GM12865 (cell line): ENCODE data around the gene VSIG8.

ENCODE experiments used
- DNase-seq: peaks from one replicate; pipeline ENCODE4 v3.0.0; 2010; ENCODE audit warnings: low read depth
- H3K4me3 ChIP-seq: 2 replicates; pipeline ENCODE4 v1.5.1; 2011; ENCODE audit warnings: mild to moderate bottlenecking, low read depth, low read length, control low read depth
- CTCF ChIP-seq: IDR thresholded peaks from 2 replicates; pipeline ENCODE4 v1.5.1; 2011; ENCODE audit warnings: low read length, control low read depth, low read depth, inconsistent platforms; ENCODE audit not compliant: insufficient read depth; ENCODE audit errors: missing control alignments

The VSIG8 gene

DNA sequence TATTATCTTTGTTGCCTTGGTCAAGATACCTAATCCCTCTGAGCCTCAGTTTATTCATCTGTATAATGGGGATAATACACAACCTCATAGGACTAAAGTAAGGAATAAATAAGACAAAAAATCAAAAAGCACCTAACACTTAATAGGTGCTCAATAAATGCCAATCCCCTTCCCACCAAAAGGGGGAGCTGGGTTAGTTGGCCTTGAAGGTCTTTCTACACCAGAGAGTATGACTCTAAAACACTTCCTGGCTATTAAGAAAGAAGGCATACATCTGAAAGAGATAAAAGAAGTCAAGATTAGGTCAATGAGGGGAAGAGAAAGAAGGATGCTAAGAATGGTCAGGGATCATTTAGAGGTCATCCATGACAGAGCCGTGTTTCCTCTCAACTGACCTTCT, 11.1 kb downstream of the VSIG8 start:
- peak; percentile 23 for DNase-seq
- H3K4me3 ChIP-seq, result no peak overlapping the region
- no peak for TF ChIP-seq CTCF

GRCh38 chr1:159849626-159850366, 12.7 kb downstream of the VSIG8 start:
- no peak for DNase-seq
- no peak overlapping the region for H3K4me3 ChIP-seq
- no peak for TF ChIP-seq CTCF

GRCh38 chr1:159848326-159848725, 14.1 kb downstream of the VSIG8 start:
- no peak for DNase-seq
- no peak overlapping the region for H3K4me3 ChIP-seq
- TF ChIP-seq CTCF, result no peak

GRCh38 chr1:159847231-159847630, 15.2 kb downstream of the VSIG8 start:
- no peak for DNase-seq
- no peak overlapping the region for H3K4me3 ChIP-seq
- no peak for TF ChIP-seq CTCF

DNA sequence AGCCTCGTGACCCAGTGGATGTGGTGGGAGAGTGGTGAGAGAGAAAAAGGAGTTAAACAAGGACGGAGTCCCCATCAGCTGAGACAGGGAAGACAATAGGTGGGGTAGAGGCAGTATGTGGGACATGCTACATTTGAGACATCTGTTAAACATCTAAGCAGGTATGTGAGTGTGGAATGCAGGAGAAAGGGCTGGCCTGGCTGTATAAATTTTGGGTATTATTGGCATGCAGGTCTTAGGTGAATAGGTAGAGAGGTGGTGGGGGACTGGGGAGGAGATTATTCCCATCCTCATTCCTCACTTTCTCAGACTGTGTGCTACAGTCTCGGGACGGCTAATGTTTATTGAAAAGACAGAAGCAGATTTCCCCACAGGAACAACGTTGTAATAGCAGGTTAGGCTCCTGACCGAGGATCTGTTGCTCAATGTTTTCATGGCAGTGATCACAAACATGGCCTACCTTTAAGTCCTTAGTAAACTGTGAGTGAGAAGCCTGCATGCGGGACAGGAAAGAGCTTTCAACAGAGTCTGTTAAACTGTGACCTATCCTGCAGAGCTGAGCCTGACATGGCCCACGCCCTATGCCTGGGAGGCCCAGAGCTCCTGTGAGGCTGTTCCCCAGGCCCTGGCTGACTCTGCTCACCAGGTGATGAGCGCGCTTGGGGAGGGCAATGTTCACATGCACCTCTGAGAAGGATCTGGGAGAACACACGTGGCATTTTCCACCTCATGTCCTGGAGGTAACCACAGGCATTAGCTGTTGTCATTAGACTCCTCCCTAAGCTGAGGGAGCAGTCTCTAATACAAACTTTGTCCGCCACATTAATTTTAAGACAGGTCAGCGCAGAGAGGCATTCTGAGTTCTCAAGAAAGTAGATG, 16.5 kb downstream of the VSIG8 start:
- no peak for DNase-seq
- TF ChIP-seq CTCF, result no peak
- no peak overlapping the region for H3K4me3 ChIP-seq

GRCh38 chr1:159843459-159843858, 19.0 kb downstream of the VSIG8 start:
- no peak for DNase-seq
- H3K4me3 ChIP-seq, result no peak overlapping the region
- no peak for TF ChIP-seq CTCF
